VCaP (cell line): Measurements from ENCODE around the gene ZDHHC22.

Experiments
- H3K27ac ChIP-seq: fragments of 450-650 bp; 2 replicates; pipeline ENCODE4 v1.5.1; 2017
- CTCF ChIP-seq: fragments of 450-650 bp; conservative IDR thresholded peaks from 2 replicates; pipeline ENCODE4 v1.5.1; 2017; ENCODE audit warnings: mild to moderate bottlenecking, moderate library complexity

The ZDHHC22 gene

GRCh38 chr14:77085538-77085937 is 56.1 kb downstream of the ZDHHC22 start:
- H3K27ac ChIP-seq, result no peak overlapping the region
- TF ChIP-seq CTCF, result no peak

- TF ChIP-seq CTCF, result no peak
- no peak overlapping the region for H3K27ac ChIP-seq
Measured at GRCh38 chr14:77084985-77085384, 56.6 kb downstream of the ZDHHC22 start.

GRCh38 chr14:77083082-77083481 is 58.5 kb downstream of the ZDHHC22 start:
- TF ChIP-seq CTCF, result no peak
- H3K27ac ChIP-seq, result no peak overlapping the region

GRCh38 chr14:77082356-77082755 is 59.2 kb downstream of the ZDHHC22 start:
- H3K27ac ChIP-seq, result no peak overlapping the region
- no peak for TF ChIP-seq CTCF
